Upper lobe of left lung (tissue), 4 donors: ENCODE results near the gene CAMK2B.

Experiments
- EP300 ChIP-seq, 4 donors: sonication (generic); formaldehyde crosslinking; IDR thresholded peaks; one replicate each; pipeline ENCODE4 v1.5.1; 2017; ENCODE audit warnings: antibody characterized with exemption in 4 of 4, control low read depth in 2 of 4
- POLR2A ChIP-seq, 4 donors: fragments of 450-650 bp; IDR thresholded peaks; one replicate each; pipeline ENCODE4 v1.5.1; 2016 to 2017; ENCODE audit warnings: antibody characterized with exemption in 4 of 4, mild to moderate bottlenecking in 2 of 4
- POLR2AphosphoS5 ChIP-seq, 2 donors: sonication (generic); formaldehyde crosslinking; IDR thresholded peaks; one replicate each; pipeline ENCODE4 v1.5.1; 2017; ENCODE audit warnings: antibody characterized with exemption in 2 of 2
- TF ChIP-seq, protein P1 (sequence below), 6 experiments: fragments of 450-650 bp in 4 of 6; fragments of 200-600 bp in 2 of 6; sonication (generic) in 2 of 6; IDR thresholded peaks; one replicate each; pipeline ENCODE4 v1.5.1; 2016 to 2019; ENCODE audit warnings: antibody characterized with exemption in 6 of 6

DNA sequence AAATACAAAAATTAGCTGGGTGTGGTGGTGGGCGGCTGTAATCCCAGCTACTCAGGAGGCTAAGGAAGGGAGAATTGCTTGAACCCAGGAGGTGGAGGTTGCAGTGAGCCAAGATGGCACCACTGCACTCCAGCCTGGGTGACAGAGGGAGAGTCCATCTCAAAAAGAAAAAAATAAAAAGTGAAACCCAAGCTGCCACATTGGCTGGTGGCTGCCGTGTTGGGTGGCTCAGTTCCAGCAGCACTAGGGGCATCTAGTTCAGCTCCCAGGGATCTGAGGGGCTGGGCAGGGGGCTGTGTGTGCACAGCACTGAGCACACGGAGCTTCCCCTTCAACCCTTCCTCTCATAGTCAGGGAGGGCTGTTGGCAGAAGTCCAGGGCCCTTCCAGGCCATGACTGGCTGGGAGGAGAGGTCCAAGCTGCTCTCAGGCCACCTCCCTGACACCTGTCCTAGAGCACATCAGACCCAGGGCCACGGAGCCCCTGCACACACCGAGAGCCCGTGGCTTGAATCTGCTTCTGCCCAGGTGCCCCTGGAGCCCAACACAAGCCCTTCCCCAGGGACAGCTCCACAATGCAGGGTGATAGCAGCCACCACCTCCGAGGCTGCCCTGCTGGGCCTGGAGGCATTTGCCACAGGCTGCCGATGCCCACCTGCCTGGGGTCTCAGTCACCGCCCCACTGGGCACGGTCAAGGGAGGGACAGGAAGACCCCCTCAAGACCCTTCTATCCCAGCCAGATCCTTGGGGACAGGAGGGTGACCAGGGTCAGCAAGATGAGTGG lies 77.3 kb downstream of the CAMK2B start:
- TF ChIP-seq, protein P1, sequence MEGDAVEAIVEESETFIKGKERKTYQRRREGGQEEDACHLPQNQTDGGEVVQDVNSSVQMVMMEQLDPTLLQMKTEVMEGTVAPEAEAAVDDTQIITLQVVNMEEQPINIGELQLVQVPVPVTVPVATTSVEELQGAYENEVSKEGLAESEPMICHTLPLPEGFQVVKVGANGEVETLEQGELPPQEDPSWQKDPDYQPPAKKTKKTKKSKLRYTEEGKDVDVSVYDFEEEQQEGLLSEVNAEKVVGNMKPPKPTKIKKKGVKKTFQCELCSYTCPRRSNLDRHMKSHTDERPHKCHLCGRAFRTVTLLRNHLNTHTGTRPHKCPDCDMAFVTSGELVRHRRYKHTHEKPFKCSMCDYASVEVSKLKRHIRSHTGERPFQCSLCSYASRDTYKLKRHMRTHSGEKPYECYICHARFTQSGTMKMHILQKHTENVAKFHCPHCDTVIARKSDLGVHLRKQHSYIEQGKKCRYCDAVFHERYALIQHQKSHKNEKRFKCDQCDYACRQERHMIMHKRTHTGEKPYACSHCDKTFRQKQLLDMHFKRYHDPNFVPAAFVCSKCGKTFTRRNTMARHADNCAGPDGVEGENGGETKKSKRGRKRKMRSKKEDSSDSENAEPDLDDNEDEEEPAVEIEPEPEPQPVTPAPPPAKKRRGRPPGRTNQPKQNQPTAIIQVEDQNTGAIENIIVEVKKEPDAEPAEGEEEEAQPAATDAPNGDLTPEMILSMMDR (IDR thresholded peaks at IDR 0.05): no peak
- TF ChIP-seq POLR2AphosphoS5 (IDR thresholded peaks at IDR 0.05) (no peak), EP300 (IDR thresholded peaks at IDR 0.05) (no peak), POLR2A (IDR thresholded peaks at IDR 0.05) (no peak)
